ENCODE results near the gene PCNT.

PCNT gene

GRCh38 chr21:46421191-46421750 is 97.3 kb downstream of the PCNT start:
- H3K4me3 ChIP-seq (ENCODE audit: low read length in 2 of 2), result peak overlapping the region in 1 of 2 donors; percentile 16
- H3K36me3 ChIP-seq (replicated peaks in 1 of 2; ENCODE audit: control insufficient read depth in 2 of 2, insufficient read depth in 2 of 2, low read length in 2 of 2), result peaks cover 25 to 78% of the 10 kb centered on the region in 2 donors

DNA sequence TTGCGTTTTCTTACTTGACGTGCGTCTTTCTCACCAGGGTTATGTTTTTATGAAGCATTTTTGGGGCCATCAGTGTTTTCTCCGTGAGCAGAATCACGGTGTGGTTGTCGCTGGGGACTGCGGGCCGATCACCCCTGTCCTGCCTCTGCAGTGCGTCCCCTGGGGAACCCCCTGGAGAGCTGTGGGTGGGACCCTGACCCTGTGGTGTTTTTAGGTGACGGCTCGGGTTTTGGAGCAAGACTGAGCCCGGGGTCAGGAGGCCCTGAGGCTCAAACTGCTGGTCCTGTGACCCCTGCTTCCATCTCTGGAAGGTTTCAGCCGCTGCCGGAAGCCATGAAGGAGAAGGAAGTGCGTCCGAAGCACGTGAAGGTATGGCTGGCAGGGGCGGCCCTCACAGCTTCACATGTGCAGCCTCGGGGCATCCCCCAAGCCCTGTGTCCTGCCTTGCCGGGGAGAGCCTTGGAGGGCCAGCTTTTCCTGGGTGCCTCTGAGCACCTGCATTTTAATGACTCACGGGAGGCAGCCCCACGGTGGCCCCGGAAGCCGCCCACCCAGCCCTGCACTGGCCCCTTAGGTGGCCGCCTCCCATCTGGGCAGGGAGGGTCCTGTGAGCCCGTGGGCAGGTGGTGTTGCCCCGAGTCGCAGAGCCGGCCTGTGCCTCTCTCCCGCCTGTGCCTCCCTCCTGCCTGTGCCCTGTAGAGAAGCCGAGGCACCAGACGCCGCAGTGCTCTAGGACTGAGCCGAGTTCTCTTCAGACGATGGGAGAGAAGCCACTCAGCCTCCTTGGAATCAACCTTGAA is 98.0 kb downstream of the PCNT start:
- no peak overlapping the region for H3K14ac ChIP-seq (ENCODE audit: low read length)
- no peak overlapping the region for H3K4ac ChIP-seq (ENCODE audit: low read length)
- WGBS, 2 donors (ENCODE audit: extremely low coverage in 2 of 2, insufficient read length in 2 of 2, insufficient replicate concordance in 1 of 2), result no CpG with 5 or more reads among the region's 35 CpGs
- no peak overlapping the region for H3K23ac ChIP-seq (ENCODE audit: low read depth, low read length, poor library complexity)
- H3K4me3 ChIP-seq (ENCODE audit: low read length in 2 of 2), result no peak overlapping the region
- DNase-seq (ENCODE audit: low spot score), result no peak
- H4K8ac ChIP-seq (ENCODE audit: low read depth, low read length), result no peak overlapping the region
- H3K18ac ChIP-seq (ENCODE audit: low read length), result no peak overlapping the region
- H2BK12ac ChIP-seq (ENCODE audit: low read length), result no peak overlapping the region
- H3K36me3 ChIP-seq (replicated peaks in 1 of 2; ENCODE audit: control insufficient read depth in 2 of 2, insufficient read depth in 2 of 2, low read length in 2 of 2), result peaks cover 25 to 78% of the 10 kb centered on the region in 2 donors
- H2AK5ac ChIP-seq (ENCODE audit: low read depth, low read length), result no peak overlapping the region
- H2BK5ac ChIP-seq (ENCODE audit: low read length), result no peak overlapping the region
- peaks cover 2 to 3% of the 10 kb centered on the region in 2 donors for H3K4me1 ChIP-seq (ENCODE audit: control insufficient read depth in 2 of 2, insufficient read depth in 1 of 2, low read depth in 1 of 2, low read length in 2 of 2)
- no peak overlapping the region for H3K27ac ChIP-seq (replicated peaks; ENCODE audit: low read length)
- no peaks in the 10 kb centered on the region for H3K27me3 ChIP-seq (ENCODE audit: control insufficient read depth in 3 of 3, insufficient read depth in 3 of 3, low read depth in 1 of 3, low read length in 3 of 3)
- H3K79me1 ChIP-seq (ENCODE audit: low read depth, low read length), result peaks cover 2% of the 10 kb centered on the region
- no peak overlapping the region for H4K91ac ChIP-seq (ENCODE audit: low read depth, low read length, poor library complexity)
- H2AFZ ChIP-seq (ENCODE audit: low read length), result no peak overlapping the region
- no peak overlapping the region for H2BK120ac ChIP-seq (ENCODE audit: low read depth, low read length)
- H3K9ac ChIP-seq (ENCODE audit: low read depth, low read length, poor library complexity), result no peak overlapping the region
- H3K9me3 ChIP-seq (replicated peaks in 1 of 2; ENCODE audit: control insufficient read depth in 2 of 2, insufficient read depth in 1 of 2, low read depth in 1 of 2, low read length in 2 of 2), result peaks cover 0 to 2% of the 10 kb centered on the region in 2 donors
- no peak overlapping the region for H3K4me2 ChIP-seq (ENCODE audit: insufficient read depth, low read length, poor library complexity, severe bottlenecking)
- no peak overlapping the region for H2BK15ac ChIP-seq (ENCODE audit: low read length)

More at GRCh38 chr21:46421191-46421750, 97.3 kb downstream of the PCNT start:
- Histone ChIP-seq H3K27ac (replicated peaks; ENCODE audit: low read length) (no peak overlapping the region), H3K9me3 (replicated peaks in 1 of 2; ENCODE audit: control insufficient read depth in 2 of 2, insufficient read depth in 1 of 2, low read depth in 1 of 2, low read length in 2 of 2) (peaks cover 0 to 2% of the 10 kb centered on the region in 2 donors), H2AFZ (ENCODE audit: low read length) (no peak overlapping the region), H4K91ac (ENCODE audit: low read depth, low read length, poor library complexity) (no peak overlapping the region), H3K4me1 (ENCODE audit: control insufficient read depth in 2 of 2, insufficient read depth in 1 of 2, low read depth in 1 of 2, low read length in 2 of 2) (peaks cover 2 to 3% of the 10 kb centered on the region in 2 donors), H2BK120ac (ENCODE audit: low read depth, low read length) (no peak overlapping the region), H3K79me1 (ENCODE audit: low read depth, low read length) (peaks cover 4% of the 10 kb centered on the region), H3K4me2 (ENCODE audit: insufficient read depth, low read length, poor library complexity, severe bottlenecking) (no peak overlapping the region), H4K8ac (ENCODE audit: low read depth, low read length) (no peak overlapping the region), H3K27me3 (ENCODE audit: control insufficient read depth in 3 of 3, insufficient read depth in 3 of 3, low read depth in 1 of 3, low read length in 3 of 3) (no peaks in the 10 kb centered on the region), H3K14ac (ENCODE audit: low read length) (no peak overlapping the region), H2BK5ac (ENCODE audit: low read length) (no peak overlapping the region), H2AK5ac (ENCODE audit: low read depth, low read length) (no peak overlapping the region), H2BK15ac (ENCODE audit: low read length) (no peak overlapping the region), H3K23ac (ENCODE audit: low read depth, low read length, poor library complexity) (peak overlapping the region; percentile 14), H3K18ac (ENCODE audit: low read length) (no peak overlapping the region), H3K4ac (ENCODE audit: low read length) (no peak overlapping the region), H3K9ac (ENCODE audit: low read depth, low read length, poor library complexity) (no peak overlapping the region), H2BK12ac (ENCODE audit: low read length) (no peak overlapping the region)
- no peak for DNase-seq (ENCODE audit: low spot score)
- WGBS, 2 donors (ENCODE audit: extremely low coverage in 2 of 2, insufficient read length in 2 of 2, insufficient replicate concordance in 1 of 2), result no CpG with 5 or more reads among the region's 23 CpGs

GRCh38 chr21:46422636-46423241 is 98.8 kb downstream of the PCNT start:
- Histone ChIP-seq H2BK120ac (ENCODE audit: low read depth, low read length) (no peak overlapping the region), H3K27ac (replicated peaks; ENCODE audit: low read length) (no peak overlapping the region), H4K8ac (ENCODE audit: low read depth, low read length) (no peak overlapping the region), H3K9ac (ENCODE audit: low read depth, low read length, poor library complexity) (no peak overlapping the region), H2AFZ (ENCODE audit: low read length) (no peak overlapping the region), H3K4me1 (ENCODE audit: control insufficient read depth in 2 of 2, insufficient read depth in 1 of 2, low read depth in 1 of 2, low read length in 2 of 2) (peaks cover 2 to 3% of the 10 kb centered on the region in 2 donors), H4K91ac (ENCODE audit: low read depth, low read length, poor library complexity) (no peak overlapping the region), H3K9me3 (replicated peaks in 1 of 2; ENCODE audit: control insufficient read depth in 2 of 2, insufficient read depth in 1 of 2, low read depth in 1 of 2, low read length in 2 of 2) (peaks cover 0 to 2% of the 10 kb centered on the region in 2 donors), H3K23ac (ENCODE audit: low read depth, low read length, poor library complexity) (no peak overlapping the region), H2AK5ac (ENCODE audit: low read depth, low read length) (no peak overlapping the region), H3K4me3 (ENCODE audit: low read length in 2 of 2) (no peak overlapping the region), H2BK15ac (ENCODE audit: low read length) (no peak overlapping the region), H3K27me3 (ENCODE audit: control insufficient read depth in 3 of 3, insufficient read depth in 3 of 3, low read depth in 1 of 3, low read length in 3 of 3) (no peaks in the 10 kb centered on the region), H2BK5ac (ENCODE audit: low read length) (no peak overlapping the region), H3K79me1 (ENCODE audit: low read depth, low read length) (peaks cover 2% of the 10 kb centered on the region), H3K36me3 (replicated peaks in 1 of 2; ENCODE audit: control insufficient read depth in 2 of 2, insufficient read depth in 2 of 2, low read length in 2 of 2) (peaks cover 30 to 80% of the 10 kb centered on the region in 2 donors), H3K18ac (ENCODE audit: low read length) (no peak overlapping the region), H3K14ac (ENCODE audit: low read length) (no peak overlapping the region), H2BK12ac (ENCODE audit: low read length) (no peak overlapping the region), H3K4ac (ENCODE audit: low read length) (no peak overlapping the region), H3K4me2 (ENCODE audit: insufficient read depth, low read length, poor library complexity, severe bottlenecking) (no peak overlapping the region)
- DNase-seq (ENCODE audit: low spot score), result no peak
- no CpG with 5 or more reads among the region's 12 CpGs for WGBS, 2 donors (ENCODE audit: extremely low coverage in 2 of 2, insufficient read length in 2 of 2, insufficient replicate concordance in 1 of 2)

GRCh38 chr21:46423546-46424038 is 99.6 kb downstream of the PCNT start:
- no peak overlapping the region for H3K4me2 ChIP-seq (ENCODE audit: insufficient read depth, low read length, poor library complexity, severe bottlenecking)
- H3K27ac ChIP-seq (replicated peaks; ENCODE audit: low read length), result peak overlapping the region; percentile 4
- WGBS, 2 donors (ENCODE audit: extremely low coverage in 2 of 2, insufficient read length in 2 of 2, insufficient replicate concordance in 1 of 2), result no CpG with 5 or more reads among the region's 1 CpG
- H2BK12ac ChIP-seq (ENCODE audit: low read length), result no peak overlapping the region
- no peak overlapping the region for H2AK5ac ChIP-seq (ENCODE audit: low read depth, low read length)
- H3K4ac ChIP-seq (ENCODE audit: low read length), result no peak overlapping the region
- no peak overlapping the region for H3K14ac ChIP-seq (ENCODE audit: low read length)
- no peak overlapping the region for H2BK5ac ChIP-seq (ENCODE audit: low read length)
- no peak overlapping the region for H4K91ac ChIP-seq (ENCODE audit: low read depth, low read length, poor library complexity)
- H3K4me3 ChIP-seq (ENCODE audit: low read length in 2 of 2), result no peak overlapping the region
- H2BK15ac ChIP-seq (ENCODE audit: low read length), result no peak overlapping the region
- peak overlapping the region; percentile 7 for H4K8ac ChIP-seq (ENCODE audit: low read depth, low read length)
- peaks cover 2 to 3% of the 10 kb centered on the region in 2 donors for H3K4me1 ChIP-seq (ENCODE audit: control insufficient read depth in 2 of 2, insufficient read depth in 1 of 2, low read depth in 1 of 2, low read length in 2 of 2)
- no peak overlapping the region for H2AFZ ChIP-seq (ENCODE audit: low read length)
- H3K23ac ChIP-seq (ENCODE audit: low read depth, low read length, poor library complexity), result no peak overlapping the region
- H3K36me3 ChIP-seq (replicated peaks in 1 of 2; ENCODE audit: control insufficient read depth in 2 of 2, insufficient read depth in 2 of 2, low read length in 2 of 2), result peaks cover 32 to 80% of the 10 kb centered on the region in 2 donors
- peak overlapping the region; percentile 84 for H3K18ac ChIP-seq (ENCODE audit: low read length)
- H3K9me3 ChIP-seq (replicated peaks in 1 of 2; ENCODE audit: control insufficient read depth in 2 of 2, insufficient read depth in 1 of 2, low read depth in 1 of 2, low read length in 2 of 2), result peaks cover 0 to 2% of the 10 kb centered on the region in 2 donors
- peaks cover 2% of the 10 kb centered on the region for H3K79me1 ChIP-seq (ENCODE audit: low read depth, low read length)
- no peaks in the 10 kb centered on the region for H3K27me3 ChIP-seq (ENCODE audit: control insufficient read depth in 3 of 3, insufficient read depth in 3 of 3, low read depth in 1 of 3, low read length in 3 of 3)
- H2BK120ac ChIP-seq (ENCODE audit: low read depth, low read length), result no peak overlapping the region
- DNase-seq (ENCODE audit: low spot score), result no peak
- H3K9ac ChIP-seq (ENCODE audit: low read depth, low read length, poor library complexity), result no peak overlapping the region
